Fibroblast of lung (primary cell): ENCODE measurements around the gene PFN3. TPM values are rescaled to one million over a fixed set of nuclear protein-coding genes. Genes with fewer than 3 reads are reported as not detected.

Experiments used
- DNase-seq, 2 donors: peaks; one replicate each; pipeline versions ENCODE4 v3.0.0 to v3.0.0-alpha.2; 2010; ENCODE audit warnings: low read depth in 2 of 2
- H2AFZ ChIP-seq: 2 replicates; pipeline ENCODE4 v1.5.1; 2012; ENCODE audit warnings: low read length, control low read depth, inconsistent platforms
- H3K27ac ChIP-seq: 2 replicates; pipeline ENCODE4 v1.5.1; 2011; ENCODE audit warnings: low read length, control low read depth; ENCODE audit not compliant: insufficient read depth
- H3K27me3 ChIP-seq: 2 replicates; pipeline ENCODE4 v1.5.1; 2011; ENCODE audit warnings: mild to moderate bottlenecking, low read length; ENCODE audit not compliant: control insufficient read depth, insufficient read depth
- H3K36me3 ChIP-seq: 2 replicates; pipeline ENCODE4 v1.5.1; 2011; ENCODE audit warnings: low read length; ENCODE audit not compliant: control insufficient read depth, insufficient read depth
- H3K4me1 ChIP-seq: 2 replicates; pipeline ENCODE4 v1.5.1; 2011; ENCODE audit warnings: low read length; ENCODE audit not compliant: control insufficient read depth, insufficient read depth; ENCODE audit errors: extremely low read depth
- H3K4me2 ChIP-seq: 2 replicates; pipeline ENCODE4 v1.5.1; 2011; ENCODE audit warnings: low read length, control low read depth; ENCODE audit not compliant: insufficient read depth; ENCODE audit errors: extremely low read depth
- H3K4me3 ChIP-seq, 4 experiments: fragments of 200-600 bp in 1 of 4; sonication (generic) in 1 of 4; replicated peaks in 1 of 4; 2 replicates each; pipeline ENCODE4 v1.5.1; 2011 to 2016; ENCODE audit warnings: low read length in 4 of 4, low read depth in 3 of 4, mild to moderate bottlenecking in 3 of 4, control low read depth in 2 of 4, inconsistent platforms in 1 of 4, mixed read lengths in 1 of 4; ENCODE audit not compliant: insufficient read depth in 1 of 4; ENCODE audit errors: control extremely low read depth in 1 of 4
- H3K79me2 ChIP-seq: 2 replicates; pipeline ENCODE4 v1.5.1; 2012; ENCODE audit warnings: mild to moderate bottlenecking, low read length, inconsistent platforms; ENCODE audit not compliant: control insufficient read depth, insufficient read depth
- H3K9ac ChIP-seq: 2 replicates; pipeline ENCODE4 v1.5.1; 2011; ENCODE audit warnings: mild to moderate bottlenecking, low read length, control low read depth; ENCODE audit not compliant: insufficient read depth
- H3K9me3 ChIP-seq: 2 replicates; pipeline ENCODE4 v1.5.1; 2012; ENCODE audit warnings: low read depth, low read length; ENCODE audit not compliant: control insufficient read depth, insufficient read depth
- H4K20me1 ChIP-seq: 2 replicates; pipeline ENCODE4 v1.5.1; 2011; ENCODE audit warnings: low read length; ENCODE audit not compliant: control insufficient read depth, insufficient read depth; ENCODE audit errors: extremely low read depth
- CTCF ChIP-seq, 2 donors: IDR thresholded peaks in 1 of 2; conservative IDR thresholded peaks in 1 of 2; 1 replicate in 1 of 2; 2 replicates in 1 of 2; pipeline ENCODE4 v1.5.1; 2011 to 2012; ENCODE audit warnings: low read length in 2 of 2, control low read depth in 1 of 2, inconsistent platforms in 1 of 2, low read depth in 1 of 2, mild to moderate bottlenecking in 1 of 2
- EZH2 ChIP-seq: IDR thresholded peaks from 2 replicates; pipeline ENCODE4 v1.5.1; 2012; ENCODE audit warnings: low read length, control low read depth, mild to moderate bottlenecking; ENCODE audit errors: missing control alignments
- polyA plus RNA-seq, 2 donors: library from polyadenylated mRNA; depleted of rRNA in 1 of 2; stranded (reverse) in 1 of 2; unstranded in 1 of 2; fragments of >200 nt; gene quantifications; 2 replicates each; pipeline ENCODE4 v1.2.1, GENCODE V29; 2011 to 2012; ENCODE audit warnings: missing spikeins in 1 of 2
- total RNA-seq: library from RNA; depleted of rRNA; stranded (reverse); fragments of >200 nt; gene quantifications from 2 replicates; pipeline ENCODE4 v1.2.1, GENCODE V29; 2014

The PFN3 gene
- total and polyA plus RNA-seq, 2 donors (not counting 1 experiment from before 2014, with no cell fraction given), result not detected

DNA sequence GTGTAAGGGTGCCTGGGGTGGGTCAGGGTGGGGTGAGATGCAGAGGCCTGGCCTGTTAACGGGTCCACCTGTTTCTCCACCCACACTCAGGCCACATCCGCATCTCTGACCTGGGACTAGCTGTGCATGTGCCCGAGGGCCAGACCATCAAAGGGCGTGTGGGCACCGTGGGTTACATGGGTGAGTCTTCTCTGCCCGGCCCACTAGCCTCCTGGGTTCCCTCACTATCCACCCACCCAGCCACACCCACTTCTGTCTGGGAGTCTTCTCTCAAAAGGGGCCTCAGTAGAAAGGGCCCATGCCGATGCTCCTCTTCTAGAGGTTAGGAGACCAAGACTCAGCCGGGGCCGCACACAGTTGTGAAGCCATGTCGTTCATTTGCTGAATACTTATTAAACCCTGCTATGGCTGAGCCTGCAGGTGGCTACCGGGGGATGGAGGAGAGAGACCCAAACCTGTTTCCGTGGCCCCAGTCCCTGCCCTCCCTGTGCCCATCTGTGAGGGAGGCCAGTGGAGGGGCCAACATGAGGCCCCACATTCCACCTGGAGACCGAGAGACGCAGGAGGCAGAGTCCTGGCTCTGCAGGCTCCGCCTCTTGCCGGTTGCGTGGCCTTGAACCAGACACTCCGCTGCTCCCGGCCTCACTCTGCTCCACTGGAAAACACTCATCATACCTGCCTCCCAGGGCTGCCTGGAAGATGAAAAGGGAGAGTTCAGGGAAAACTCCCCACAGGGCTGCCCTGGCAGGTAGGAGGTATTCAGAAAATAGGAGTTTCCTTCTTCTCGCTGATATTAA is 34.7 kb upstream of the PFN3 start:
- Histone ChIP-seq H3K9me3 (no peaks in the 10 kb centered on the region), H3K36me3 (peaks cover 29% of the 10 kb centered on the region), H3K4me2 (no peak overlapping the region), H3K4me1 (no peaks in the 10 kb centered on the region), H4K20me1 (no peaks in the 10 kb centered on the region), H3K9ac (no peak overlapping the region), H3K27me3 (no peaks in the 10 kb centered on the region), H3K4me3 (no peak overlapping the region), H3K27ac (no peak overlapping the region), H3K79me2 (no peaks in the 10 kb centered on the region), H2AFZ (no peak overlapping the region)
- TF ChIP-seq EZH2, result no peak
- TF ChIP-seq CTCF (conservative IDR thresholded peaks at IDR 0.05 in 1 of 2, IDR thresholded peaks at IDR 0.05 in 1 of 2; ENCODE audit: low read depth in 1 of 2, low read length in 2 of 2), result no peak
- no peak for DNase-seq

DNA sequence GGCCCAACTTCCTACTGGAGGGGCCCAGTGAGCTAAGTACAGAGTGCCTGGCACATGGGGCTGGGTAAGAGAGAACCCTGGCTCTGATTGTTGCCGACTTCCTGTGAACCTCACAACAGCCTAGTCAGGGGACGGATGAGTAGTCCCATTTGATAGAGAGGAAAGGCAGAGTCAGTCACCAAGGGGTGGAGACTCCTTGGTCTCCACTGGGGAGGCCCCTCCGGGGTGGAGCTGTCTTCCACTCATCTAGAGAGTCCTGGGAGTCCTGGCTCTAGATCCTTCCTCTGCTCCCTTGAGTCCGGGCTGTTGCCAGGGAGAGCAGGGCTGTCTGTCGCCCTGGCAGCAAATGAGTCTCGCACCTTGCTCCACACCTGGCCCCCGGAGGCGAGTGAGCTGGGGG is 34.0 kb upstream of the PFN3 start:
- no peak for TF ChIP-seq EZH2
- no peak for TF ChIP-seq CTCF (conservative IDR thresholded peaks at IDR 0.05 in 1 of 2, IDR thresholded peaks at IDR 0.05 in 1 of 2; ENCODE audit: low read depth in 1 of 2, low read length in 2 of 2)
- DNase-seq, result no peak
- no peak overlapping the region for H3K27ac ChIP-seq
- H3K4me2 ChIP-seq, result no peak overlapping the region
- no peak overlapping the region for H3K4me3 ChIP-seq
- H4K20me1 ChIP-seq, result no peaks in the 10 kb centered on the region
- no peak overlapping the region for H3K9ac ChIP-seq
- H3K4me1 ChIP-seq, result no peaks in the 10 kb centered on the region
- no peak overlapping the region for H2AFZ ChIP-seq
- H3K9me3 ChIP-seq, result no peaks in the 10 kb centered on the region
- peaks cover 30% of the 10 kb centered on the region for H3K36me3 ChIP-seq
- peaks cover 2% of the 10 kb centered on the region for H3K79me2 ChIP-seq
- H3K27me3 ChIP-seq, result no peaks in the 10 kb centered on the region

- Histone ChIP-seq H3K4me1 (no peaks in the 10 kb centered on the region), H3K27ac (no peak overlapping the region), H3K27me3 (no peaks in the 10 kb centered on the region), H3K4me3 (no peak overlapping the region), H4K20me1 (no peaks in the 10 kb centered on the region), H3K9me3 (no peaks in the 10 kb centered on the region), H3K9ac (no peak overlapping the region), H3K4me2 (no peak overlapping the region), H3K79me2 (peaks cover 4% of the 10 kb centered on the region), H2AFZ (no peak overlapping the region), H3K36me3 (peaks cover 30% of the 10 kb centered on the region)
- no peak for DNase-seq
- TF ChIP-seq CTCF (conservative IDR thresholded peaks at IDR 0.05 in 1 of 2, IDR thresholded peaks at IDR 0.05 in 1 of 2; ENCODE audit: low read depth in 1 of 2, low read length in 2 of 2) (no peak), EZH2 (no peak)
Observed at GRCh38 chr5:177433658-177434217, 33.3 kb upstream of the PFN3 start.
